GM12878 (cell line): ENCODE measurements around the gene CACNA2D4.

Source experiments
- BCLAF1 ChIP-seq: fragments of 450-650 bp; IDR thresholded peaks from 2 replicates; pipeline ENCODE4 v1.6.1; 2017; ENCODE audit warnings: antibody characterized with exemption, mild to moderate bottlenecking, moderate library complexity
- CBFB ChIP-seq: IDR thresholded peaks from 2 replicates; pipeline ENCODE4 v1.6.1; 2016; ENCODE audit warnings: antibody characterized with exemption, low read depth
- CHD4 ChIP-seq: fragments of 200-600 bp; sonication (generic); IDR thresholded peaks from 2 replicates; pipeline ENCODE4 v1.6.1; 2016; ENCODE audit warnings: mild to moderate bottlenecking
- CTCF ChIP-seq, 3 experiments: IDR thresholded peaks in 2 of 3; conservative IDR thresholded peaks in 1 of 3; 2 replicates each; pipeline ENCODE4 v1.5.1; 2011; ENCODE audit warnings: low read depth in 3 of 3, low read length in 3 of 3, mild to moderate bottlenecking in 3 of 3, control low read depth in 2 of 3, moderate library complexity in 2 of 3, inconsistent platforms in 1 of 3, mixed read lengths in 1 of 3; ENCODE audit not compliant: control insufficient read depth in 2 of 3, insufficient read depth in 1 of 3; ENCODE audit errors: extremely low read depth in 1 of 3
- EED ChIP-seq: sonication (generic); IDR thresholded peaks from 2 replicates; pipeline ENCODE4 v1.6.1; 2016; ENCODE audit warnings: antibody characterized with exemption, low read depth
- ETV6 ChIP-seq, 2 experiments: fragments of 450-650 bp in 1 of 2; IDR thresholded peaks in 1 of 2; conservative IDR thresholded peaks in 1 of 2; 2 replicates each; pipeline ENCODE4 v1.6.1; 2014; ENCODE audit warnings: antibody characterized with exemption in 1 of 2, borderline replicate concordance in 1 of 2, low read depth in 1 of 2, mild to moderate bottlenecking in 1 of 2, moderate library complexity in 1 of 2
- POLR2A ChIP-seq: IDR thresholded peaks from 2 replicates; pipeline ENCODE4 v1.6.1; 2011; ENCODE audit warnings: low read depth, mild to moderate bottlenecking, low read length
- POLR2AphosphoS5 ChIP-seq: IDR thresholded peaks from 2 replicates; pipeline ENCODE4 v1.6.1; 2011; ENCODE audit warnings: mild to moderate bottlenecking, low read length, inconsistent platforms
- USF2 ChIP-seq: IDR thresholded peaks from 2 replicates; pipeline ENCODE4 v1.6.1; 2011; ENCODE audit warnings: low read depth, low read length, improper control_type of control experiment, borderline replicate concordance
- ZNF592 ChIP-seq: fragments of 450-650 bp; IDR thresholded peaks from 2 replicates; pipeline ENCODE4 v1.6.1; 2017; ENCODE audit warnings: mild to moderate bottlenecking, moderate library complexity

GRCh38 chr12:1822699-1823098 lies 95.8 kb downstream of the CACNA2D4 start:
- TF ChIP-seq ZNF592: no peak
- TF ChIP-seq CHD4: no peak
- no peak for TF ChIP-seq CBFB
- no peak for TF ChIP-seq POLR2A
- no peak for TF ChIP-seq CTCF (IDR thresholded peaks at IDR 0.05 in 2 of 3, conservative IDR thresholded peaks at IDR 0.05 in 1 of 3; ENCODE audit: control insufficient read depth in 2 of 3, extremely low read depth in 1 of 3, insufficient read depth in 1 of 3, low read depth in 3 of 3, low read length in 3 of 3)
- TF ChIP-seq ETV6 (conservative IDR thresholded peaks at IDR 0.05 in 1 of 2, IDR thresholded peaks at IDR 0.05 in 1 of 2; ENCODE audit: borderline replicate concordance in 1 of 2, low read depth in 1 of 2): no peak
- TF ChIP-seq POLR2AphosphoS5: no peak
- no peak for TF ChIP-seq EED
- no peak for TF ChIP-seq USF2
- no peak for TF ChIP-seq BCLAF1
